ENCODE data around the gene CEMIP2.

GRCh38 chr9:71755230-71755629 lies 13.1 kb downstream of the CEMIP2 start:
- no peak for TF ChIP-seq EZH2 (IDR thresholded peaks at IDR 0.05; ENCODE audit: borderline replicate concordance, low read depth, low read length, severe bottlenecking)
- TF ChIP-seq CTCF (IDR thresholded peaks at IDR 0.05; ENCODE audit: extremely low read depth in 1 of 2, insufficient read depth in 1 of 2, low read depth in 1 of 2, low read length in 2 of 2): no peak
- TF ChIP-seq POLR2A (IDR thresholded peaks at IDR 0.05; ENCODE audit: low read depth, low read length): no peak
- no peak for TF ChIP-seq POLR2AphosphoS5 (IDR thresholded peaks at IDR 0.05; ENCODE audit: insufficient read depth, low read depth, low read length)
- TF ChIP-seq FOS (IDR thresholded peaks at IDR 0.05; ENCODE audit: borderline replicate concordance, insufficient read depth, low read length): no peak
- TF ChIP-seq JUN (IDR thresholded peaks at IDR 0.05; ENCODE audit: borderline replicate concordance, insufficient read depth, insufficient read length, low read depth): no peak
- TF ChIP-seq, protein P1, sequence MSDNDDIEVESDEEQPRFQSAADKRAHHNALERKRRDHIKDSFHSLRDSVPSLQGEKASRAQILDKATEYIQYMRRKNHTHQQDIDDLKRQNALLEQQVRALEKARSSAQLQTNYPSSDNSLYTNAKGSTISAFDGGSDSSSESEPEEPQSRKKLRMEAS (IDR thresholded peaks at IDR 0.05; ENCODE audit: insufficient read depth, insufficient read length): no peak
- no peak for TF ChIP-seq MYC (IDR thresholded peaks at IDR 0.05; ENCODE audit: low read depth, low read length)
